ENCODE data around the gene SMAP1.

GRCh38 chr6:70886071-70886470 lies 218.4 kb downstream of the SMAP1 start:
- TF ChIP-seq CTCF (IDR thresholded peaks at IDR 0.05 in 4 of 5, conservative IDR thresholded peaks at IDR 0.05 in 1 of 5): no peak
- TF ChIP-seq POLR2A (IDR thresholded peaks at IDR 0.05): no peak
